GM21515 (cell line): ENCODE measurements around the gene EDEM3.
"Not testable (repeated sequence)": the region's sequence is repeated elsewhere in the genome, so short reads cannot be mapped to it uniquely, and the experiment has no call there.

Source experiments
- ATAC-seq: cut with Tn5 transposase; IDR thresholded peaks from one replicate; pipeline ENCODE4 v1.9.1; 2021; ENCODE audit not compliant: unreplicated experiment

EDEM3 gene

DNA sequence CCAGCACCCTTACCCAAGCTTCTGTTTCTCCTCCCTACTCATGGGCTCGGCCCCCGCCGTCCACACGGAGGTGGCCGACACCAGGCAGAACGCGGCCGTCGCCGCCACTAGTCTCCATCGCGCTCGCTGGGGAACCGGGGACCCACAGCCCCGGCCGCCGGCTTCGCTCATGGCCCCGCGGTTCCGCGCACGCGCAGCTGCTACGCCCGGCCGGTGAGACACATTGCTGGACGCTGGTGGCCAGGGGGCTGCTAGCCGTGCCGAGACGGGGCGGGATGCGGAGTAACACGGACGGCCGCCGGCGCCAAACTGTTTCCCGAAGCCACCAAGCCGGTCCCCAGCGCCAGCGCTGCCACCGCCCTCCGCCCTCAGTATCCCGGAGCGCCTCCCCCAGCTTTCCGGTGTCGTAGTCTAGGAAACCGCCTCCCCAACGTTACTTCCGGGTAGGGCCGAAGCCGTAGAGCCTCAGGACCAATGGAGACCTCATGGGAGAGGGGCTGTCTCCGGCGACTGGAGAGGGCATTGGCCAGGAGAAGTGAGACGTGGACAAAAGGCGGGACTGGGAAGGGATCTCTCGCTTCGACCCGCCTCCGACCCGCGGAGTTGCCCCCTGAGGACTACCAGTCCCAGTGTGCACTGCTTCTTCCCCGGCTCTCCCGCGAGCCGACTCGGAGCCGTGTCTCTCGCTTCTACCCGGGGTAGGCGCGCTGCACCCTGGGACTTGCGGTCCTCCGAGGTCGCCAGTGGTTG lies at the start of gene EDEM3:
Gene EDEM3, minus strand, starts transcription at position 383 of the 750 bp plus-strand sequence. Its CDS starts 212 bp downstream, at position 171.
- ATAC-seq = peak; percentile 93

- ATAC-seq = no peak
Observed at GRCh38 chr1:184804220-184804619, 49.6 kb upstream of the EDEM3 start.

DNA sequence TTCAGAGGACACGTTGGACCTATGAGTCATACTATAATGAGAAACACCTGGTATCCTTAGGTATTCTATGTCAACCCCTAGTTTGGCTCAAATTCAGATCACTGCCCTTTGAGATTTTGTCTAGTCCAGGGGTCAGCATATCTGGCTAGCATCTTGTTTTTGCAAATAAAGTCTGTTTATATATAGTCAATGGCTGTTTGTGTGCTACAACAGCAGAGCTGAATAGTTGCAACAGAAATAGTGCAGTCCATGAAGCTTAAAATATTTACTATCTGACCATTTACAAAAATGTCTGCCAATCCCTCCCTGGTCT lies 48.5 kb upstream of the EDEM3 start:
- ATAC-seq = no peak

GRCh38 chr1:184802354-184803179 lies 47.9 kb upstream of the EDEM3 start:
- no peak for ATAC-seq

DNA sequence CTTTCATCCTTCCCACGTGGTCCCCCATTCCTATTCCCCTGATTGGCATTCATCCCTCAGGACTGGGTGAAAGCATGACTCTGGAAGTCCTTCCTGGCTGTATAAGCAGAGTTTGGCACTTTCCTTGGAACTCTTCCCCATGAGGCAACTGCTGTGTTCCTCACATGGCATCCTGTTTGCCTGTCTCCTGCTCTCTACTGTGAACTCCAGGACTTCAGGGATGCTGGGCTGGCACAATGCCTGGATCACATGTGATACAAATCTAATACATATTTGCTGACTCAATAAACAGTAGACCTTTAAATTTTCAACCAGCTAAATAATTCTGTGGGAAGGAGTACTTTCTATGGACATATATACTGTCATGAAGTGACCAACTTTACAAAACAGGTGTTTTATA lies 46.8 kb upstream of the EDEM3 start:
- ATAC-seq = no peak

GRCh38 chr1:184800876-184801275 lies 46.2 kb upstream of the EDEM3 start:
- ATAC-seq = no peak

DNA sequence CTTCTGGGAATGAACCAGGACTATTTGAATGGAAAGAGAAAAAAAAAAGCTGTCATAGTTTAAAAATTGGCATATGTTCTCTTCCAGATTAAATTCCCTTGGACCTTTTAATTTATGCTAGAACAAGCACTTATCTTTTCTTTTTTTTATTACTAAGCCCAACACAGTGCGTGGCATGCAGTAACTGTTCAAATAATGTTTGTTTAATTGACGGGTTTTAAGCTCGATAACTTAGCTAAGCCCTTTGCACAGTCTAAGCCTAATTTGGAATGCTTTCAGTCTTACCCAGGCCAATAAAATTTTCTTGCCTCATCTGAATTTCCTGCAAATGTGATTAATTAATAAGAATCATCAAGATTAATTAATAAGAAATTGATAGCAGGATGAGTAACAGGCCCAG lies 39.3 kb upstream of the EDEM3 start:
- ATAC-seq = no peak

- ATAC-seq = no peak
Observed at GRCh38 chr1:184792450-184792969, 37.9 kb upstream of the EDEM3 start.

DNA sequence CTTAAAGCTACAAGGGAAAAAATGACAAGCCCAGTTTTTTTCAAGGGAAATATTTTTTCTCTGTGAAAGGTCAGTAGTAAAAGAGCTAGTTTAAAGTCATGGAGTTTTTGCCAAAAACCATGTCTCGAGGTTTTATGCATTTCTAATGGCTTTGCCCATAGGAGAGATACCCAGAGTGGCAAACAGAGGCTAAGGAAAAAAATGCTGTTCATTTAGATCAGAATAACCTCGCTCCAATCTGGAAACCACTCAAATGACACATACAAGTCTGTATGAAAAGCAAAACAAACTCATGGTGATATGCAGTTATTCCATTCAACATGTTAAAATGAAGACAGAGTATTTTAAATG lies 36.9 kb upstream of the EDEM3 start:
- no peak for ATAC-seq

- ATAC-seq = no peak
Observed at GRCh38 chr1:184790642-184791549, 36.2 kb upstream of the EDEM3 start.

DNA sequence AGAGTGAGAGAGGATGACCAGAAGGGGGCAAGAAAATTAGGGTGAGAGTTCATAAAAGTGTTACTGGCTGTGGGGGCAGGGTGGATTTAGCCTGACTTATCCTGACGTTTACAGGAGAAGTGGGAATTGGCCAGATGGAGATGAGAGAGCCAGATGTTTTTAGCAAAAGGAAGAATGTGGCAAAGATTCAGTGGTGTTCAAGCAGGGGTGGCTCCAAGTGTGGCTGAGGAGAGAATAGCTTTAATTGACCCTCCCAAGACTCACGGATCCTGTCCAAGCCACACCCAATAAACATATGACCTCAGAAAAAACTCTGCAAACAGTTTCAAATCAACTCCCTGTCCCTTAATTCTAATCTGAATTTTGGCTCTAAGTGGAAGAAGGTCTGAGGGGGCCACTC lies 35.2 kb upstream of the EDEM3 start:
- ATAC-seq = no peak

- ATAC-seq = no peak
Observed at GRCh38 chr1:184788970-184789369, 34.3 kb upstream of the EDEM3 start.

GRCh38 chr1:184785529-184785928 lies 30.9 kb upstream of the EDEM3 start:
- ATAC-seq = no peak

DNA sequence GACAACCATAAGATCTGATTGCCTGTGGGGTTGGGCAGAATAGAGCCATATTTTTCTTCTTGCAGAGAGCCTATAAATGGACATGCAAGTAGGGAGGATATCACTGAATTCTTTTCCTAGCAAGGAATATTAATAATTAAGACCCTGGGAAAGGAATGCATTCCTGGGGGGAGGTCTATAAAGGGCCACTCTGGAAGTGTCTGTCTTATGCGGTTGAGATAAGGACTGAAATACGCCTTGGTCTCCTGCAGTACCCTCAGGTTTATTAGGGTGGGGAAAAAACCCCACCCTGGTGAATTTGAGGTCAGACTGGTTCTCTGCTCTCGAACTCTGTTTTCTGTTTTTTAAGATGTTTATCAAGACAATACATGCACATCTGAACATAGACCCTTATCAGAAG lies 29.1 kb upstream of the EDEM3 start:
- ATAC-seq = not testable (repeated sequence)

DNA sequence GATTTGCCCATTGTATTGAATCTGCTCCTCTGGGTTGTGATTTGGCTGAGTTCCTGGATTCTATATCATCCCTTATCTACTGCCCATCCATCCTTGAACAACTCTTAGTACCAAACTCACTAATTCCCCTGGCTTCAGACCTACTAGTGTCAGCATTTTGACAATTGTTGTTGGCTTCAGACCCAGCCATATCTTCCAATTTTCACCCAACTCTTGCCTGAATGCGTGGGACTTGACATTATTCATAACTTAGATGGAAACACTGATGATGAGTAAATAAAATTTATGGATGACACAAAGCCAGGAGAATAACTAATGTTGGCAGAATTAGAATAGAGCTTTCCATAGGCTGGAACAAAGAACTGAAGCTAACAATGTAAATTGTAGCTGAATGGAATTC lies 27.3 kb upstream of the EDEM3 start:
- ATAC-seq = no peak

- ATAC-seq = no peak
Observed at GRCh38 chr1:184775885-184776284, 21.2 kb upstream of the EDEM3 start.

DNA sequence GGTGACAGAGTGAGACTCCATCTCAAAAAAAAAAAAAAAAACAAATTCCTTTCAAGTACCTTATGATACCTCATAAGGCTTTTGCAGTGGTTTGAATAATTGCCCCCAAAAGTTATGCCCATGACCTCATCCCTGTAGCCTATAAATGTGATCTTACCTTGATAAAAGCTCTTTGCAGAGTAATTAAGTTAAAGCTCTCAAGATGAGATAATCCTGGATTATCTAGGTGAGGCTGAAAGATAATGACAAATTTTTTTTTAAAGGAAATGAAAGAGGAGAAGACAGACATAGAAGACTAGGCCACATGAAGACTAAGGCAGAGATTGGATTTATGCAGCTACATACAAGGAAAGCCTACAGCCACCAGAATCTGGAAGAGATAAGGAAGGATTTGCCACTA lies 20.7 kb upstream of the EDEM3 start:
- no peak for ATAC-seq

DNA sequence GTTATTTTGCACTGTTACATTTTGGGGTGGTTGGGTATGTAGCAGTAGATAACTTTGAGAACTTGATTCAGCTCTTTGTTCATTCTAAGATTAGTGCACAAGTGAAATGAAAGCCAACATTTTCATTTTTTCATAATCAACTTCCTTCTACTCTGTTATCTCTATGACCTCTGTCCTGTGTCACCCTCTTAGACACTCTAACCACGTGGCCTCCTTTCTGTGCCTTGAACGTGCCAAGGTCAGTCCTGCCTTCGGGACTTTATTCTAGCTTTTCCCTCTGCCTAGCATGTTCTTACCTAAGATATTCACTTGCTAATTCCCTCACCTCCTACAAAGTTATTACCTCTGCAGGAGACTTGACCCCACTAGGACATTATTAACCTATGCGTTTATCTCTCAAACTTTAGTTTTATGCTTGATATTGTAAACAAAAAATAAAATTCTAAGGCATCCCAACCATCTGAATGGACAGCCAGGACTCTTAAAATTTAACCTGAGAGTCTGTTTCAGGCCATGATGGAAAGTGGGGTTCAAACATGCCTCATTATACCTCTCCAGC lies 19.2 kb upstream of the EDEM3 start:
- ATAC-seq = no peak

- ATAC-seq = no peak
Observed at GRCh38 chr1:184771190-184771691, 16.6 kb upstream of the EDEM3 start.

DNA sequence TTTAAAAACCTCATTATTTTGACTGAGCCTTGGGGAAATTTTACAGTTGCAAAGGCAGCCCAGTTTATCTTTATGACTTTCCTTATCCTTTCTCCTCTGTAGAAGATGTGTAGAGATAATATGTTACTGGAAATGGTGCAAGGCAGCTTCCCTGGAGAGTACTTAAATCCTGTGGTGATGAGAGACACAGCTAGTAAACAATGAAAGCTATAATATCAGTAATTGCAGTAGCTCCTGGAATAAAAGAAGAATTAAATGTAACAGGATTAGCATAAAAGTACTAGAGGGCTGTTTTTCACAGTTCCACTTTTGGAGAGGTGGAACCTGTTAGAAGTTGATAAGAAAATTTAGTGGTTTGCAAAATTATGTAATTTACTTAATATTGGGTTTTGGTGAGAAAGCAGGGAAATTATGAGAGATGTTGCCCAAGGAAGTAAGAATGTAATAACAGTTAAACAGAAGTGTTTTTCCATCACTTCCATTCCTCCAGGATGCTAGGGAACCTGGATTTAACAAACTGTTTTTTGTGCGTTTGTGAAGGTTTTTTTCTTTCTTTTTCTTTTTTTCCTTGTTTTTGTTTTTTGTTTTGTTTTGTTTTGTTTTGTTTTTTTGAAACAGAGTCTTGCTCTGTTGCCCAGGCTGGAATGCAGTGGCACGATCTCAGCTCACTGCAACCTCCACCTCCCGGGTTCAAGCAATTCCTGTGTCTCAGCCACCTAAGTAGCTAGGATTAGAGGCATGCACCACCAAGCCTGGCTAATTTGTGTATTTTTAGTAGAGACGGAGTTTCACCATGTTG lies 15.7 kb upstream of the EDEM3 start:
- no peak for ATAC-seq
